GM12878 (cell line): ENCODE data around the gene TPGS2. TPM values are rescaled to one million over a fixed set of nuclear protein-coding genes. Genes with fewer than 3 reads are reported as not detected.

Experiments
- ATAC-seq: fragments of 200-7000 bp; cut with Tn5 transposase; 3 replicates; pipeline ENCODE4 v1.9.1; 2020; ENCODE audit warnings: mild to moderate bottlenecking, moderate library complexity
- BruUV-seq: library from RNA; stranded (reverse); fragments of 400-500 nt; replicated peaks from 2 replicates; lab custom pipeline; 2021; lab: Mats Ljungman, UMichigan
- CTCF ChIA-PET: fragments of 300-600 bp; sonication (Branson Sonifier 250); formaldehyde crosslinking; extraction: SDS; loops from one replicate; lab custom pipeline; 2021; ENCODE audit warnings: inconsistent platforms; lab: Yijun Ruan, JAX
- POLR2A ChIA-PET: fragments of 350-600 bp; formaldehyde crosslinking; extraction: SDS; loops from one replicate; lab custom pipeline; 2021; ENCODE audit warnings: inconsistent platforms; lab: Charles Lee
- RAD21 ChIA-PET: fragments of 300-600 bp; sonication (Branson Sonifier 250); formaldehyde crosslinking; loops from one replicate; lab custom pipeline; 2023; ENCODE audit warnings: antibody characterized with exemption; ENCODE audit not compliant: unreplicated experiment; lab: Charles Lee
- SMC1A ChIA-PET: fragments of 300-600 bp; sonication (Branson Sonifier 250); formaldehyde crosslinking; loops from one replicate; lab custom pipeline; 2023; ENCODE audit not compliant: unreplicated experiment, uncharacterized antibody; lab: Charles Lee
- DNase-seq: peaks from one replicate; pipeline ENCODE4 v3.0.0-alpha.2; 2011; ENCODE audit warnings: low read depth, low spot score
- FAIRE-seq: peaks from 3 replicates; lab custom pipeline; 2011; peaks lifted over from hg19 to GRCh38; lab: Jason Lieb, UNC
- H2AFZ ChIP-seq: 2 replicates; pipeline ENCODE4 v1.6.0; 2011; ENCODE audit warnings: low read depth, low read length, control low read depth; ENCODE audit not compliant: control insufficient read depth
- H3K27ac ChIP-seq: 2 replicates; pipeline ENCODE4 v1.5.1; 2011; ENCODE audit warnings: control low read depth; ENCODE audit not compliant: control insufficient read depth, insufficient read depth
- H3K27me3 ChIP-seq, 2 experiments: replicated peaks in 1 of 2; 2 replicates each; pipeline versions ENCODE4 v1.6.0 to v1.6.1; 2011; ENCODE audit warnings: low read length in 1 of 2; ENCODE audit not compliant: control insufficient read depth in 2 of 2, insufficient read depth in 2 of 2
- H3K36me3 ChIP-seq, 2 experiments: 2 replicates each; pipeline ENCODE4 v1.5.1; 2011; ENCODE audit warnings: low read length in 1 of 2; ENCODE audit not compliant: control insufficient read depth in 2 of 2, insufficient read depth in 2 of 2
- H3K4me1 ChIP-seq: 2 replicates; pipeline ENCODE4 v1.6.1; 2011; ENCODE audit warnings: mild to moderate bottlenecking, low read length, moderate library complexity, mixed read lengths; ENCODE audit not compliant: control insufficient read depth, insufficient read depth
- H3K4me2 ChIP-seq: 2 replicates; pipeline ENCODE4 v1.6.0; 2011; ENCODE audit warnings: control low read depth; ENCODE audit not compliant: control insufficient read depth, insufficient read depth
- H3K4me3 ChIP-seq: fragments of 200-600 bp; sonication (generic); 2 replicates; pipeline ENCODE4 v1.5.1; 2016
- H3K79me2 ChIP-seq: 2 replicates; pipeline ENCODE4 v1.6.0; 2011; ENCODE audit warnings: low read length; ENCODE audit not compliant: control insufficient read depth, insufficient read depth
- H3K9ac ChIP-seq: 2 replicates; pipeline ENCODE4 v1.8.0; 2011; ENCODE audit warnings: low read length, control low read depth, mixed read lengths; ENCODE audit not compliant: control insufficient read depth, insufficient read depth
- H3K9me3 ChIP-seq: replicated peaks from 3 replicates; pipeline ENCODE4 v1.5.1; 2011; ENCODE audit warnings: mild to moderate bottlenecking, low read length; ENCODE audit not compliant: control insufficient read depth, insufficient read depth
- H4K20me1 ChIP-seq: 2 replicates; pipeline ENCODE4 v1.6.0; 2011; ENCODE audit not compliant: control insufficient read depth, insufficient read depth
- ATF7 ChIP-seq: fragments of 450-650 bp; IDR thresholded peaks from 2 replicates; pipeline ENCODE4 v1.6.1; 2016; ENCODE audit warnings: low read depth, mild to moderate bottlenecking
- BHLHE40 ChIP-seq, 2 experiments: fragments of 450-650 bp in 1 of 2; IDR thresholded peaks; 2 replicates each; pipeline ENCODE4 v1.6.1; 2011 to 2017; ENCODE audit warnings: low read depth in 2 of 2, borderline replicate concordance in 1 of 2, improper control_type of control experiment in 1 of 2, low read length in 1 of 2, mild to moderate bottlenecking in 1 of 2
- E4F1 ChIP-seq: fragments of 450-650 bp; IDR thresholded peaks from 2 replicates; pipeline ENCODE4 v1.6.1; 2018; ENCODE audit warnings: borderline replicate concordance, mild to moderate bottlenecking; ENCODE audit not compliant: partially characterized antibody
- ELK1 ChIP-seq: IDR thresholded peaks from 2 replicates; pipeline ENCODE4 v1.6.1; 2012; ENCODE audit warnings: low read depth, low read length, improper control_type of control experiment
- JUNB ChIP-seq: IDR thresholded peaks from 2 replicates; pipeline ENCODE4 v1.6.1; 2016; ENCODE audit warnings: antibody characterized with exemption, mild to moderate bottlenecking
- KDM1A ChIP-seq: fragments of 200-600 bp; sonication (generic); IDR thresholded peaks from 2 replicates; pipeline ENCODE4 v1.6.1; 2016; ENCODE audit warnings: borderline replicate concordance
- PAX8 ChIP-seq: fragments of 450-650 bp; IDR thresholded peaks from 2 replicates; pipeline ENCODE4 v1.6.1; 2017; ENCODE audit warnings: mild to moderate bottlenecking, moderate library complexity
- PML ChIP-seq: IDR thresholded peaks from 2 replicates; pipeline ENCODE4 v1.6.1; 2012; ENCODE audit warnings: low read length, inconsistent platforms
- POLR2AphosphoS2 ChIP-seq: IDR thresholded peaks from 2 replicates; pipeline ENCODE4 v1.6.1; 2011; ENCODE audit warnings: low read depth, mild to moderate bottlenecking, low read length, improper control_type of control experiment, moderate library complexity
- TAF1 ChIP-seq: IDR thresholded peaks from 2 replicates; pipeline ENCODE4 v1.6.1; 2011; ENCODE audit warnings: mild to moderate bottlenecking, low read depth, low read length, borderline replicate concordance
- ZNF592 ChIP-seq: fragments of 450-650 bp; IDR thresholded peaks from 2 replicates; pipeline ENCODE4 v1.6.1; 2017; ENCODE audit warnings: mild to moderate bottlenecking, moderate library complexity
- WGBS: methylation state at CpG from one replicate; pipeline ENCODE4 v1.1.6; 2016; ENCODE audit warnings: low lambda C conversion rate; ENCODE audit not compliant: insufficient replicate concordance, insufficient coverage; ENCODE audit errors: missing lambda C conversion rate; 5-methylcytosine and 5-hydroxymethylcytosine counted together
- in situ Hi-C: fragments of 300-500 bp; cut with MboI; formaldehyde crosslinking; loops from 9 replicates; pipeline ENCODE4 v1.14.3; 2018; ENCODE audit warnings: mixed read lengths
- intact Hi-C: fragments of 100-400 bp; cut with micrococcal nuclease; formaldehyde crosslinking; loops from one replicate; pipeline ENCODE4 v1.14.2; 2022; ENCODE audit not compliant: unreplicated experiment
- polyA plus RNA-seq, 11 experiments: library from polyadenylated mRNA; depleted of rRNA in 4 of 11; unstranded in 6 of 11; stranded (reverse) in 5 of 11; fragments of >200 nt; fragmentation: Nextera tagmentation in 4 of 11; fragmentation: Illumina TruSeq in 1 of 11; extraction: Ambion mirVana in 4 of 11; extraction: Trizol in 1 of 11; gene quantifications; 1 replicate in 1 of 11; 2 replicates in 10 of 11; pipeline versions ENCODE4 v1.2.1 to v1.2.3, GENCODE V29; 2011 to 2016; ENCODE audit warnings: inconsistent platforms in 2 of 11, missing spikeins in 2 of 11, low read depth in 1 of 11
- total RNA-seq, 4 experiments: library from RNA; depleted of rRNA in 3 of 4; stranded (reverse); fragments of >200 nt in 3 of 4; fragmentation: Illumina TruSeq in 1 of 4; extraction: Trizol in 1 of 4; gene quantifications; 2 replicates each; pipeline versions ENCODE4 v1.2.1 to v1.2.3, GENCODE V29; 2013 to 2021

TPGS2 gene
- total and polyA plus RNA-seq, 10 of the 15 experiments (the other 5 are each of a cell fraction or from before 2014, with no cell fraction given): 39.8 to 181 (median 88.9) TPM

GRCh38 chr18:36829362-36830157, 758 bp upstream of the TPGS2 start:
- BruUV-seq: no TSS peak
- H3K27me3 ChIP-seq: no peaks in the 10 kb centered on the region
- no peak for DNase-seq
- ChIA-PET SMC1A (interaction anchor here (1.2 to 1.5 kb wide), 2 partner anchors 18 to 142 kb away, joined by 3 to 6 read pairs; no protein-coding TSS in a partner anchor), POLR2A (interaction anchor here (0.7 to 0.9 kb wide), 2 partner anchors 12 to 344 kb away, joined by 3 read pairs; no protein-coding TSS in a partner anchor), CTCF (interaction anchor here (1.0 to 1.7 kb wide), 7 partner anchors 9 to 34 kb away, joined by 3 to 9 read pairs (median 5); no protein-coding TSS in a partner anchor), RAD21 (no interaction called here)
- in situ Hi-C loops (no loop called here), intact Hi-C loops (no loop called here)
- peak overlapping the region; percentile 98 for H2AFZ ChIP-seq
- ATAC-seq: no peak
- TF ChIP-seq PML (no peak), JUNB (no peak), TAF1 (no peak), PAX8 (no peak), ATF7 (no peak), ELK1 (no peak), BHLHE40 (IDR thresholded peaks at IDR 0.05; ENCODE audit: borderline replicate concordance in 1 of 2, low read depth in 2 of 2, low read length in 1 of 2) (no peak), POLR2AphosphoS2 (no peak), ZNF592 (no peak), KDM1A (no peak), E4F1 (no peak)
- H3K27ac ChIP-seq: peak overlapping the region; percentile 71
- H3K79me2 ChIP-seq: peaks cover 26% of the 10 kb centered on the region
- FAIRE-seq: peak; percentile 77
- peak overlapping the region; percentile 75 for H3K4me3 ChIP-seq
- H3K9ac ChIP-seq: peak overlapping the region; percentile 60
- no peaks in the 10 kb centered on the region for H3K9me3 ChIP-seq
- no peaks in the 10 kb centered on the region for H4K20me1 ChIP-seq
- H3K4me2 ChIP-seq: peak overlapping the region; percentile 92
- H3K36me3 ChIP-seq: no peaks in the 10 kb centered on the region
- H3K4me1 ChIP-seq: no peaks in the 10 kb centered on the region
- WGBS: 33% methylated on average over 17 of the region's 17 CpGs
